ENCODE measurements around the gene FOXO6.
A peak's percentile ranks its signal among the peaks of the same experiment; 100 is the strongest.

Gene FOXO6

DNA sequence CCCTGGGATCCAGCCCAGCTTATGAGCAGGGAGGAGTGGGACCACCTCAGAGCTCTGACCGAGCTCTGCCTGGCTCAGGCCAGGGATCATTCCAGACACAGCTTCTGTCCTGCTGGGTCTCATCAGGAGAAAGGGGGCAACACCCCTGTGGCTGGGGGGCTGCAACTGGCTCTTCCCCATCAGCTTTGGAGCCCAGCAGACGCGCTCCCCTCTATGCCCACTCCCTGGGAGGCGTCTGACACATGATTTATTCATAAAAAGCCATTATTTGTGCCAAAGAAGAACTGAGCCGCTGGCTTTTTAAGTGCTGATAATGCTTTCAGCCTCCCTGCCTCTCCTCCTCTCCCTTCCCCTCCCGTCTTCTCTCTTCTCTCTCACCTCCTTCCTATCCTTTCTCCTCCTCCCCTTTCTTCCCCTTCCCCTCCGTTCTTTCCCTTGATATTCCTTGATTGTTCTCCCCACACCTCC lies 25.0 kb downstream of the FOXO6 start:
- no peak for DNase-seq

DNA sequence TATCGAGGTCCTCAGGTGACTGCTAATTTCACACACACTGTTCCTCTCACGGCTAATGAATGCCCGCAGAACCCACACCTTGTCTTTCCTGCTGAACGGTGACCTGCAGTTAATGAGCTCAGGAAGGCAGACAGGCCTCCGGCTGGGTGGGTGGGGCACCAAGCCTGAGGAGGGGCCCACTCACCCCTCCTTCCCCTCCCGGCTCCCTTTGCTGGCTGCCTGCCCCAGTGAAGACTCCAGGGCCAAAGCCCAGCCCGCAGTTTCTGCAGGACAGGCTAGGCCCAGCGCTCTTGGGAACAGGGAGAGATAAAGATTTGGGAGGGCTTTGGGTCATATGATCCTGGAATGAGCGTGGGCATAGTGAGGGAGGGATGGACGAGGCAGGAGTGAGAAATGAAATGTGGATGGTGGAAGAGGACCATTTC lies 26.4 kb downstream of the FOXO6 start:
- DNase-seq = no peak

DNA sequence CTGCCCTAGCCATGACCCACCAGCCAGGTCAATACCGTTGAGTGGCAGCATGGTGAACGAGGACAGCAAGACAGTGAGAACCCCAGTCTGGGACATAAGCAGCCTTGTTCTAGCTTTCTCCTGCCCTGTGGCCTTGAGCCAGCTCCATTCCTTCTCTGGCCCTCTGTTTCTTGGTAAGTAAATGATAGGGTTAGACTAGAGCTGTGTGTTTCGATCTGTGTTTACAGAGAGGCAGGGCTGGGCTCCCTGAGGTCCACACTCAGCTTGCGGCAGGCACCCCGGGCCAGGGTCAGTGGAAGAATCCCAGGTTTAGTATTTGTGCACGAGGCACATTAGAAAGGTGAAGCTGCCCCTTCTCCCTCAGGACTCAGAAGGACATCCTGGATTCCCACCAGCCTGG lies 27.3 kb downstream of the FOXO6 start:
- DNase-seq = no peak

DNA sequence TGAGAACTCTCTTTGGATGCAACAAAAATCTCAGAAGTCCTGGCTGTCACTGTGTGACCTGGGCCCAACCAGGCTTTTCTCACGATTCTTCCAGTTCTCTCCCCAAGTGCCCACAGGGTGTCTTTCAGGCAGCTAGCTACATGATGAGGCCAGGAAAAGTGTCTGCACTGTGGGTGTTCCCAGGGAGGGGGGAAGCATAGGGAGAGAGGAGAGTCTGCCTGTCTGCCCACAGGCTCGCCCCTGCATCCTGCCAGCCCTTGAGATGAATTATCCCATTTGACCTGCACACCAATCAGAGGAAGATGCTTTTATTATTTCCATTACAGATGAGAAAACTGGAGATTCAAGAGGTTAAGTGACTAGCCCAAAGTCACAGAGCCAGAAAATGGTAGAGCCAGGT lies 27.8 kb downstream of the FOXO6 start:
- DNase-seq = no peak

DNA sequence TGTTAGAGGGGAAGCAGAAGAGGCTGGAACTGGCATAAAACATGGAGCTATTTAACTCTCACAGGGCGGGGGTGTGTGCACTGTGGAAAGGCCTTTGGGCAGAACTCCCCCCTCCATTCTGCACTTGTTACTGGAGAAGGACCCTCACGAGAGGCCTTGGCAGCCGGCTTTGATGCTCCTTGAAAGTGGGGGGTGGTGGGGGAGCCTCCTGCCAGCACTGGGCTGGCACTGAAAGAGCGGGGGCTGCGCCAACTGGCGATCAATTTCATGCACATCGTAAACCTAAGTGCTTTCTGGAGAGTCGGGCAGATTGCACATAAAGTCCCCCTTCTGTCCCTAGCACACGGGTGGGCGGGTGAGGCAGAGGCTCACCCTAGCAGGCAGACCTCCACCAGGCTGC lies 28.9 kb downstream of the FOXO6 start:
- DNase-seq = no peak

DNA sequence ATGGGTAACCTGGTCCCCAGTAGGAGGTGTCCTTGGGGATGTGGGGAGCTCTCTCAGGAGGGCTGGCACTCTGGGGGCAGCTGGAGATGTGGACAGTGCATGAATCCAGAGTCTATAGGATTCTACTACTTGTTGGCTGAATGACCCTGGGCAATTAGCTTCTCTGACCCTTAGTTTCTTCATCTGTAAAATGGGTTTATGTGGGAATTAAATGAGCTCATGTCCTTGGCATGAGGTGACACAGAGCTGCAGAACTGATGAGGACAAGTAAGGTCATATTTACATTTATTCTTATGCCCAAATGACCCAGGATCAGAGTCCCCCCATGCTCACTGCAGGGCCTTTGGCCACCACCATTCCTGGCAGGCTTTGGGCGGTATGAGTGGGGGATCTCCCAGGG lies 29.3 kb downstream of the FOXO6 start:
- DNase-seq = no peak

DNA sequence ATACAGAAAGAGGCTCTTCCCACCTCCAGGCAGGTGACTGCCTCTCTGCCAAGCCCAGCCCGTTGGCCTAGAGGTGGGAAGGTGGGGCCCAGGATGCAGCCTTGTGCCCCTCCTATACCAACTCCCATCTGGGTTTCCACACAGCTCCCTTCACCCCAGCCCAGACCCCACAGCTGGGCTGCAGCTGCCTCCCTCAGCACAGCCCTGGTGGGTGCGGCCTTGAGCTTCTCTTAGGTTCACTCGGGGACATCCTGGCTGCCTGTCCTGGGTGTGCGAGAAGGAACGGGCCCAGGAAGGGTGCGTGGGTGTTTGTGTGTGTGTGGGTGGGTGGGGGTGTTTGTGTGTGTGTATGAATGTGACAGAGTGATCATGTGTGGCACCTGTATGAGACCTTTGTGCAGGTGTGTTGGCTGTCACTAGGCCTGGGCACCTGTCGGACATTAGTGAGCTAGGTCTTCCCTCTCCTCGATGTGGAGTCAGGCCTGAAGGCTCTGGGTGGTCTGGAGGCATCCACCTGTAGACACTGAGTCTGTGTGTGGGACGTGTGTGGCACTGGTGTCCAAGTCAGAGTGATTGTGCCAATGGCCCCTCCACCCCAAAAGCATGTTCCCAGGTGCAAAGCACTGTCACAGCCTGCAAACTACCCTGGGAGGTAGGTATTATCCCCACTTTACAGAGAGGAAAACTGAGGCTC lies 30.7 kb downstream of the FOXO6 start:
- no peak for DNase-seq

DNA sequence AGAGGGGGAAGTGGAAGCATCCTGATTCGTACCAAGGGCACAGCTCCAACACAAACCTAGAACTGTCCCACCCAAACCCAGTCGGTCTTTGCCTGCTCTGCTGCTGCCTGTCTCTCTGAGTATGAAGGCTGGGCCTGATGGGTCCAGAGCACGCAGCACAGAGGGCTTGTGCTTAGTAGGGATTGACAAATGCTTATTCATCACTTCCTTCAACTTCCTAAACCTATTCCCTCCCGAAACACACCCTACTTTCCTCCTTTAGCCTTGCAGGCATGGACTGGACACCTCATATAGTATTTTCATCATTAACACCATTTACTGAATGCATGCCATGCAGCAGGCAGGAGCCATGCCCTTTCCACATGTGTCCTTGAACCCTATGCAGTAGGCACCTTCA lies 31.3 kb downstream of the FOXO6 start:
- DNase-seq = no peak

DNA sequence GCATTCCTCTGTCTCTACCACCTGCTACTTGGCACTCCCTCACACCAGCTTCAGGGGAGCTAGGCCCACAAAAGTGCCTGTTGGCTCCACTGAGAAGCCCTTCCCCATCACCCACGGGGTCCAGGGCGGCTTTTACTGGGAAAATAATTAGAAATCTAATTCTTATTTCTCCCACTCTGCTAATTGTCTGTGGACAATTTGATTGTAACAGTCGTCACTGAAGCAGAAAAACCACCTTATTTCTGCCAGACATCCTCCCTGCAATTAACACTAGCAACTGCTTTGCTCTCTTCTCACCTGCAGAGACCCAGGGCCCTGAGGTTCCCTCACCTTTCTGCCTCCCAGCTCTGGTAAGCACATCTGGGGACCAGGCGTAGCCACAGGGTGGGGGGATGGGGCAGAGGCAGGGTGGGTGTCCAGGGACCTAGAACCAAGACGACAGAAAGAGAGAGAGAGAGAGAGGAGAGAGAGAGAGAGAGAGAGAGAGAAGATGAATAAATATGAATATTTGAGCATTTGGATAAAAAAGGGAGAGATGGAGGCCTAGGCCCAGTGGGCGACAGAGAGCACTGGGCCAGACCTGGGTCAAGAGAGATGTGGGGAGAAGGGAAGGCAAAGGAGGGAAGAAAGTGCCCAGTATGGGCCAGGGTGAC lies 32.6 kb downstream of the FOXO6 start:
- no peak for DNase-seq

DNA sequence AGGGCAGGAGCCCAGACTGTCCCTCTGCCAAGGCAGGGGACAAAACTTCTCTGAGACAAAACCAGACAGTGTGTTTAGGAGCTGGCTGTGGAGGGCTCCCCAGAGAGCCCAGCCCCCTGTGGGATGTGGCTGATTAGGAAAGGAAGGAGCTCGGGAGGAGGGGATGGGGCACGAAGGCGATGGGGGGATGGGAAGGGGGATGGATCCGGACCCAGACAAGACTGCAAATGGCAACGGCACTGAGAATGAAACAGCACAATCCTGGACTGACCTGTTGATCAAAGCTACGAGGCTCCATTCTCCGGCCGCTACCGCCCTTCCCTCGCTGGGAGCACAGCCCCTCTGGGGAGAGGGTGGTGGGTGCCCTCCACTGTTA lies 33.1 kb downstream of the FOXO6 start:
- DNase-seq = no peak

DNA sequence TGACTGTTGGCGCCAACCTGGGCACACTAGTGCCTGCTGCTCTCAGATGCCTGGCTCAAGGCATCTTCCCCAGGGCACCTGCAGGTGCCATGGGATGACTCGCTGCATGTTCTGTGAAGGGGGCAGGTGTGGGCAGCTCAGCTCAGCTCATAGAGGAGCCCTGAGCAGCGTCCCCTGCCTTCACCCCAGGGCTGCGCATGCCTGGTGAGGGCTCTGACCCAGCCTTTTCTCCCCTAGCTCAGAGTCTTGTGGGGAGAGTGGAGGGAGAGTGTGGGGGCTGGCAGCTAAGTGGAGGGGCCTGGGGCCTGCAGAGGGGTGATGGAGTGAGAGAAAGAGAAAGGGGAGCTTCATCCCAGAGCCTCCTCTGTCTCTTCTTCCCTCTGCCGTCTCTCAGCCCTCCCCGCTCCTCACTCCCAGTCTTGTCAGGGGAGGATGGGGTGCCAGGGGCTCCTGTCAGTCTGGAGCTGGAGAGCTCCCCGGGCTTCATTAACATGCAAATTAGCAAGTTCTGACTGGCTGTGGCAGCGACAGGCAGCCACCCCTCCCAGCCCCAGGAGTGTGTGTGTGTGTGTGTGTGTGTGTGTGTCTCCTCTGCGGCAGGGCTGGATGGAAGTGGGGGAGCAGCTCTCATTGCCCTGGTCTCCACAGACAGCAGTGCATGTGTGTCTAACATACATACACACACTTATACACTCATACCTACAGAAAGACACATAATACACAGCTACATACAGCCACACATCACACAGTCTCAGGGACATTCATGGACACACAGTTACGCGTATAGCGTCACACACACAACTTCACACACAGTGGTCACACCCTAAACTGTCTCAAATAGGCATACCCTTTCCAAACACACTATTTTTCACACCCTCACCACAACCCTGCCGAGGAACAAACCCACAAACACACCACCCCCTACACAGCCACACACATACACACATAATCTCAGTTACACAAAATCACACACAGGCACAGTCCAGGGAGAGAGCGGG lies 34.0 kb downstream of the FOXO6 start:
- no peak for DNase-seq

DNA sequence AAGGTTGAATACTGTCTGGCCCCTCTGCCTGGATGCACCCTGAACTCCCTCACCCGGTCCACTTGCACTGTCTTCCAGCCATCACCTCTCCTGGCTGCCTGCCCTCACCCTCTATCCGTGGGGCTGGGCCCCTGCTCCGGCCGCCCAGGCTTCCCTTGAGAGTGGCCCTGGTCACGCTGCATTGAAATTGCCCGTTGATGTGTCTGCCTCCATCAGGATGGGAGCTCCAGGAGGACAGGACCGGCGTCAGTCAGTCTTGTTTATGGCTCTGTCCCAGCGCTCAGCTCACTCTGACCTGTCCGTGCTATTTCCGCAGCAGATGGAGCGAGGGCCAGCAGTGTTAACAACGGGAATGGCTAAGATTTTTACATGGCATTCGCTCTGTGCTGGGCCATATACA lies 34.9 kb downstream of the FOXO6 start:
- no peak for DNase-seq

DNA sequence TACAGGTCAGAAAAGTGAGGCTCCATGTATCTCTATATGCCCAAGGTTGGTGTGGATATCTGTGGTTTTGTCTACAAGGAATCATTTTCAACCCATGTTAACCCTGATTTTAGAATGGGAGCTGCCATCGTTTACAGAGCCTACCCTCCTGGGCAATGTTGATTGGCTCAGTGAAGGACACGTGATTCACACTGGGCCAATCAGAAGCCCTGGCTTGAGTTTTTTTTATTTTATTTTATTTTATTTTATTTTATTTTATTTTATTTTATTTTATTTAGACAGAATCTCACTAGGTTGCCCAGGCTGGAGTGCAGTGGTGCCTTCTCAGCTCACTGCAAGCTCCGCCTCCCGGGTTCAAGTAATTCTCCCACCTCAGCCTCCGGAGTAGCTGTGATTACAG lies 35.8 kb downstream of the FOXO6 start:
- DNase-seq = no peak

DNA sequence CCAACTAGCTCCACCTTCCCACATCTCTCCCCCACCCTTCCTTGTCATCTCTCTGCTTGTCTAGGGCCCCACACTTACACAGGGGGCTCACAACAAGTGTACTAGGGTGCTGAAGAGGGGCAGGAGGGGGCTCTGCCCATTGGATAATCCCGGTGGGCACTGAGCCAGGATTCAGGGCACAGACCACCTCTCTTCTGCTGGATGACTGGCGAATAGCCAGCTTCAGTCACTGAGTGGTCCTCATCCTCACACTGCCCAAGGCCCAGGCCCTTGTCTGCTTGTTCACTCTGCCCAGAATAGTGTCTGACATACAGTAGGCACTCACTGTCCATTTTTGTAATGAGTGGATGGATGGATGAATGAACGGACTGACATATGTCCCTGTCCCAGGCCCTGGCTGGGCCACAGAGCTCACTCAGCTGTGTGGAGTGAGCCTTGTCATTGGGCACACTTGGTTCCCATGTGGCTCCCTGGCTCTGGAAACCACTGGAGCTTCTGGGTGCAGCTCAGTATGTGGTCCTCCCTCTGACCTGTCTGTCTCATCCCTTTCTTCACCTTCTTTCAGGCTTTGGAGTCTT lies 36.6 kb downstream of the FOXO6 start:
- DNase-seq = no peak

DNA sequence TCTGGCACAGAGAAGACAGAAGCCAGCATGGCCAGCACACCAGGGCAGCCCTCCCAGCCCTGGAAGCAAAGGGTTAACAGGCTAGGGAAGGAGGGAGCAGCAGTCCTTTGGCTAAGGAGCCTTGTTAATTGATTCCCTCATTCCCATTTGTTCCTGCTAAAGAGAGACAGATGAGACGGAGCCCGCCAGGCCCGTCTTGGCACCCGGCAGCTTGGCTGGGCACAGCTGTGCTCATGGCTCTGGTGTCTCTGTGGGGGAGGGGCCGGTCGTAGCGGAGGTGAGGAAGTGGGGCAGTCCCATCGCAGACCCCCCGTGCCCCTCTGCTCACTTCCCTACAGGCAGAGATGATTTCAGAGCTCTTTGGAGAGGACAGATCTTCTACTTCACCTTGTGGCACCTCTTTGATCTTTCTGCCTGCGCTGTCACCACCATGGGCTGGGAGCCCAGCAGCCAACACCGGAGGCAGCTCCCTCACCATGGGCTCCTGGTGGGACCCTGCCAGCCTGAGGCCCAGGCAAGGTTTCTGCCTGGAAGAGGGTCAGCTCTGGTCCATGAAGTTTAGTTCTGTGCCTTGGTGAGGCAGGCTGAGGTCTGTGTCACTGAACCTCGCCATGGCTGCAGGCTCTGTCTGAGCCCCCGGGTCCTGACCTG lies 38.0 kb downstream of the FOXO6 start:
- DNase-seq = no peak

DNA sequence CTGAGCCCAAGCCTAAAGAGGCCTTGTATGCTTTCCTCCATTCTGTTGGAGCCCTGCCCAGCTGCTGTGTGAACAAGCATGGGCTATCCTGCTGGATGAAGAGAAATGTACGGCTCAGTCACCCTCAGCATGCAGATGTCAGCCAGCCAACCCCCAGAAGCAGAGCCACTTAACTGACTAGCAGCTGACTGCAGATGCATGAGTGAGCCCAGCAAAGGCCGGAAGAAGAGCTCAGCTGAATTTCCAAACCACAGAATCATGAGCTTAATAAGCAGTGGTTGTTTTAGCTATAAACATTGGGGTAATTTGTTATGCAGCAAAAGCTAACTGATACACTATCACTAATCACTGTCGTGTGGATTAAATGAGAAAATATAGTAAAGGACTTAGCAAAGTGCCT lies 39.0 kb downstream of the FOXO6 start:
- DNase-seq = no peak

DNA sequence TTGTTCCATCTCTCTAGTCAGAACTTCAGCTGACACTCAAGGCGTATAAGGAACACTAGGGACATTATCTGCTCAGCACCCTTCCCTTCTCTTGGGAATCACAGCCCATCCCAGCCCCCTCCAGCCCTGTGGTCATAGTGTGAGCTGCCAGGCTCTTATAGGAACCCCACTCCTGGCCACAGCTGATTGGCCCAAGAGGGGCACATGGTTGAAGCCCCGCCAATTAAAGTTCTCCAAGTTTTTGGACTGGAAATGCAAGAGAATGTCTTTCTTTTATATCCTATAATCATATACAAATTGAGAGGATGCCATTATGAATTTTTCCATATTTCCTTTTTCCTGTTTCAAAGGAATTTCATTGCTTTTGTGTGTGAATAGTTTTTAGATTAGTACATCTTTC lies 40.7 kb downstream of the FOXO6 start:
- no peak for DNase-seq

DNA sequence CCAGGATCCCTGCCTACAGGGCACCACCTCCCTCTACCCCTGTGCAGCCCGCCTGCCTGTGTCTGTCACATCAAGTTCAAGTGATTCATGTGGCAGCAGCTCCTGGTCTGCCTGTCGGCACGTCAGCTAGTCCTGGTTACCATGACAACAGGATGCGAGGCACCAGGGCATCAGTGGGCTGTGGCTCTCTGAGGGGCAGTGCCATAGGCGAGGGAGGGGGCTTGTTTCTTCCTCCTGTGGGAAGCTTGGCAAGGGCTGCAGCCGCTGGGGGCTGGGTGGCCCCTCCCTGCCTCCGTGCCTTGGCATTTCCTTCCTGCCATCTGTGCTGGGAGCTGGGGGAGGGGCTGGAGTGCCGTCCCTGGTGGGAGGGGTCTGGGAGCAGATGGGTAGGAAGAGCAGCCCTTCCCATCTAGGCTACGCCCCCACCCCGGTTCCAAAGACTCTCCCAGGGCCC lies 43.1 kb downstream of the FOXO6 start:
- DNase-seq = peak in 1 of 2 donors; percentile 35

DNA sequence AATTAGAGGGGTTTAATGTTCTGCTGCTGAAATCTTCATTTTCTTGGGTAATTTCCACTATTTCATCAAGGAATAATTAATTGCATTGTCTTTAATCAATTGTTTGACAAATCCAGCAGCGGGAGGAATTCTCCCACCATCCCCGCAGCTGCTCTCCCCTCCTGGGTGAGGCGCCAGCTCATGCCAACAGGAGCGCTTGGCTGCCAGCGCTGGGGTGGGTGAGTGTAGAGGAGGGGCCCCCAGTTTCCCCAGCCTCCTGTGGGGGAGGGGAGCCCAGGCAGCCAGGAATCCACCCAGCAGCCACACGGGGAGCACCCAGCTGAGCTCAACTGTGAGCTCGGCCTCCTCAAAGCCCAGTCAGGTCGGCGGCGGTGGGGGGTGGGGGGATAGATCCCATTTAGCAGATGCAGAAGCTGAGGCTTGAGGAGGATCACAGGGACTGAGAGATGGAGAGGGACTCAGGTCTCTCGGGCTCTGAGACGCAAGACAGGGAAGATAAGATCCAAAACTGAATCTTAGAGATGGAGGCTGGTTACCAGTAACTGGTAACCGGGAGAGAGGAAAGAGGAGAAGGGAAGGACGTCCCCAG lies 46.5 kb downstream of the FOXO6 start:
- DNase-seq = no peak

DNA sequence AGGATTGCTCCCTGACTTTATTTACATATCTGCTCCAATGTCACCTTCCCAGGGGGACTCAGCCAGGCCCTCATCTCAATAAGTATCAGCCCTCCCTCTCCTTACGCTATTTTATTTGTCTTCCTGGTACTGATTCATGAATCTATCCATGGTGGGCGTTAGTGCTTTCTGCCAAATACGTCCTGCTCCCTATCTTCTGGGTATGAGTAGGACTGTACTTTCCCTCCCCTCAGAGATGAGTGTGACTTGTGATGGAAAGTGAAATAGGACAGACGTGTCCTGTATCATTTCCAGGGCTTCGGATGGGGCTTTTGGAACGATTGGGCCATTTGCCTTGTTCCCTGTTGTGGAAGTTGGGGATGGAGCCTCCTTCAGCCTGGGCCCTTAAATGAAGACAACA lies 47.5 kb downstream of the FOXO6 start:
- no peak for DNase-seq

DNA sequence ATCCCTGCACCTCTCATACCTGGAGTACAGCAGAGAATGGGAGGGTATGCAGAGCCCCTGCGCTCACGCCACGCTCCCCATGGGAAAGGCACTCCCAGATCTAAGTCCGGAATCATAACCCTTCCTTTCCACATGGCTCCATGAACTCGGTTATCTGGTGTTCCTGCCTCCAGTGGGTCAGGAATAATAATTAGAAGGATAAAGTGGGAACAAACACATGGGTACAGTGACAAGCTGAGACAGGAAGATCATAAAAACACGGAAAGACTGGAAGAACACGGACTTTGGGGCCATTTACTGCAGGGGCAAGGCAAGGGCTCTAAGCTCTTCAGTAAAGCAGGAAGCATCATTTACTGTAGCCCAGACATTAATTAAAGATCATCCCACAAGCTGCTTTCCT lies 48.6 kb downstream of the FOXO6 start:
- DNase-seq = no peak

DNA sequence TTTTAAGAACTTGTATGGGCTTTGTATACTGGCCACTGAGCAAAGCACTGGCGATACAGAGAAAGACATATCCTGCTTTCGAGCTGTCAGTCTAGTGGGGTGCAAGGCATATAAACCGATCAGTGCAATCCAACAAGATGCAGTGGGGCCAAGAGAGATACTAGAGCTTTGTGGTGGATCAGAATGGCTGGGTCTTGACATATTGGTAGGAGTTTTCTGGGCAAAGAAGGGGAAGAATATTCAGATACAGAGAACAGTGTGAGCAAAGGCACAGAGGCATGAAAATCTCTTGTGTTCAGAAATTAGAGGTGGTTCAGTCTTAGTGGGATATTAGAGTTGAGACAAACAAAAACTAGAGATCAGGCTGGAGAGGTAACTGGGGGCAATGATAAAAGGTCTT lies 49.2 kb downstream of the FOXO6 start:
- DNase-seq = no peak

Measured in bone marrow (tissue), 2 donors.